CD14-positive monocyte (primary cell): ENCODE results near the gene IGF2R. TPM values are rescaled to one million over a fixed set of nuclear protein-coding genes. Genes with fewer than 3 reads are reported as not detected.

Source experiments
- DNase-seq, 3 donors: peaks; one replicate each; pipeline ENCODE4 v3.0.0-alpha.2; 2011 to 2022
- H2AFZ ChIP-seq: 2 replicates; pipeline ENCODE4 v1.6.0; 2012; ENCODE audit warnings: mild to moderate bottlenecking, low read depth, low read length, inconsistent platforms; ENCODE audit not compliant: insufficient read depth, poor library complexity, severe bottlenecking
- H3K27ac ChIP-seq, 2 donors: 1 replicate in 1 of 2; 2 replicates in 1 of 2; pipeline ENCODE4 v1.5.1; 2012 to 2013; ENCODE audit warnings: low read length in 2 of 2, control low read depth in 1 of 2, inconsistent platforms in 1 of 2, low read depth in 1 of 2, mild to moderate bottlenecking in 1 of 2
- H3K27me3 ChIP-seq, 2 donors: one replicate each; pipeline versions ENCODE4 v1.6.0 to v1.6.1; 2011 to 2013; ENCODE audit warnings: low read length in 2 of 2; ENCODE audit not compliant: control insufficient read depth in 2 of 2, insufficient read depth in 2 of 2
- H3K36me3 ChIP-seq, 2 donors: replicated peaks in 1 of 2; 1 replicate in 1 of 2; 2 replicates in 1 of 2; pipeline versions ENCODE4 v1.5.1 to v1.6.1; 2012 to 2013; ENCODE audit warnings: low read length in 2 of 2, control low read depth in 1 of 2, inconsistent platforms in 1 of 2, mild to moderate bottlenecking in 1 of 2; ENCODE audit not compliant: insufficient read depth in 2 of 2, control insufficient read depth in 1 of 2
- H3K4me1 ChIP-seq, 2 donors: 1 replicate in 1 of 2; 2 replicates in 1 of 2; pipeline versions ENCODE4 v1.5.1 to v1.6.1; 2012 to 2013; ENCODE audit warnings: low read length in 2 of 2, control low read depth in 1 of 2, inconsistent platforms in 1 of 2, mild to moderate bottlenecking in 1 of 2, moderate library complexity in 1 of 2; ENCODE audit not compliant: insufficient read depth in 2 of 2, control insufficient read depth in 1 of 2
- H3K4me2 ChIP-seq: replicated peaks from 2 replicates; pipeline ENCODE3; 2012; ENCODE audit warnings: low read length, moderate library complexity, mild to moderate bottlenecking; ENCODE audit not compliant: poor library complexity, severe bottlenecking; ENCODE audit errors: extremely low read depth
- H3K4me3 ChIP-seq, 3 experiments: fragments of 200-600 bp in 1 of 3; sonication (generic) in 1 of 3; replicated peaks in 1 of 3; 1 replicate in 2 of 3; 2 replicates in 1 of 3; pipeline ENCODE4 v1.5.1; 2011 to 2013; ENCODE audit warnings: low read length in 3 of 3, mild to moderate bottlenecking in 3 of 3, control low read depth in 2 of 3, low read depth in 2 of 3, inconsistent platforms in 1 of 3, moderate library complexity in 1 of 3
- H3K79me2 ChIP-seq: 2 replicates; pipeline ENCODE4 v1.6.0; 2012; ENCODE audit warnings: mild to moderate bottlenecking, control low read depth, inconsistent platforms, low read length, moderate library complexity; ENCODE audit not compliant: insufficient read depth
- H3K9ac ChIP-seq: 2 replicates; pipeline ENCODE4 v1.6.0; 2017; ENCODE audit warnings: low read length, mild to moderate bottlenecking; ENCODE audit not compliant: insufficient read depth, poor library complexity, severe bottlenecking
- H3K9me3 ChIP-seq, 2 donors: replicated peaks in 1 of 2; 1 replicate in 1 of 2; 2 replicates in 1 of 2; pipeline versions ENCODE4 v1.5.1 to v1.6.1; 2012 to 2013; ENCODE audit warnings: low read length in 2 of 2, control low read depth in 1 of 2; ENCODE audit not compliant: control insufficient read depth in 1 of 2, insufficient read depth in 1 of 2
- H4K20me1 ChIP-seq: 2 replicates; pipeline ENCODE4 v1.6.0; 2012; ENCODE audit warnings: mild to moderate bottlenecking, low read length, control low read depth, moderate library complexity; ENCODE audit not compliant: insufficient read depth
- H3K27ac Mint-ChIP-seq, 7 donors: one replicate each; pipeline ENCODE4 v1.8.0; 2020; ENCODE audit warnings: mild to moderate bottlenecking in 7 of 7, mixed read lengths in 7 of 7, moderate library complexity in 6 of 7, inconsistent platforms in 2 of 7
- H3K27me3 Mint-ChIP-seq, 3 donors: one replicate each; pipeline ENCODE4 v1.8.0; 2021 to 2022; ENCODE audit warnings: low read depth in 3 of 3, mild to moderate bottlenecking in 3 of 3, mixed read lengths in 3 of 3, moderate library complexity in 3 of 3, inconsistent platforms in 1 of 3
- H3K36me3 Mint-ChIP-seq, 2 donors: one replicate each; pipeline ENCODE4 v1.8.0; 2020; ENCODE audit warnings: mixed read lengths in 2 of 2, inconsistent platforms in 1 of 2, mild to moderate bottlenecking in 1 of 2
- H3K4me1 Mint-ChIP-seq: one replicate; pipeline ENCODE4 v1.8.0; 2020; ENCODE audit warnings: mild to moderate bottlenecking, mixed read lengths
- H3K4me3 Mint-ChIP-seq, 2 donors: one replicate each; pipeline ENCODE4 v1.8.0; 2020; ENCODE audit warnings: mild to moderate bottlenecking in 2 of 2, mixed read lengths in 2 of 2, moderate library complexity in 1 of 2
- H3K9me3 Mint-ChIP-seq, 7 donors: one replicate each; pipeline ENCODE4 v1.8.0; 2020 to 2022; ENCODE audit warnings: mixed read lengths in 7 of 7, mild to moderate bottlenecking in 6 of 7, moderate library complexity in 6 of 7, inconsistent platforms in 2 of 7
- CTCF ChIP-seq: fragments of 200-600 bp; IDR thresholded peaks from one replicate; pipeline ENCODE4 v1.8.0; 2022; ENCODE audit warnings: antibody characterized with exemption, mild to moderate bottlenecking
- WGBS: methylation state at CpG from one replicate; pipeline ENCODE4 v1.1.5; 2013; ENCODE audit warnings: missing lambda C conversion rate; ENCODE audit not compliant: insufficient coverage; 5-methylcytosine and 5-hydroxymethylcytosine counted together
- intact Hi-C, 2 donors: fragments of 100-400 bp; cut with micrococcal nuclease; formaldehyde crosslinking; loops; one replicate each; pipeline versions ENCODE4 v1.15.0 to v1.15.1; 2023
- polyA plus RNA-seq, 3 donors: library from polyadenylated mRNA; depleted of rRNA in 1 of 3; unstranded in 2 of 3; stranded (reverse) in 1 of 3; fragments of 300-500 nt in 2 of 3; fragments of >200 nt in 1 of 3; fragmentation: Illumina TruSeq in 2 of 3; gene quantifications; 1 replicate in 2 of 3; 2 replicates in 1 of 3; pipeline ENCODE4 v1.2.3, GENCODE V29; 2012 to 2021

IGF2R gene
- polyA plus RNA-seq, 3 donors: 6.9 to 44.8 (median 8.2) TPM

DNA sequence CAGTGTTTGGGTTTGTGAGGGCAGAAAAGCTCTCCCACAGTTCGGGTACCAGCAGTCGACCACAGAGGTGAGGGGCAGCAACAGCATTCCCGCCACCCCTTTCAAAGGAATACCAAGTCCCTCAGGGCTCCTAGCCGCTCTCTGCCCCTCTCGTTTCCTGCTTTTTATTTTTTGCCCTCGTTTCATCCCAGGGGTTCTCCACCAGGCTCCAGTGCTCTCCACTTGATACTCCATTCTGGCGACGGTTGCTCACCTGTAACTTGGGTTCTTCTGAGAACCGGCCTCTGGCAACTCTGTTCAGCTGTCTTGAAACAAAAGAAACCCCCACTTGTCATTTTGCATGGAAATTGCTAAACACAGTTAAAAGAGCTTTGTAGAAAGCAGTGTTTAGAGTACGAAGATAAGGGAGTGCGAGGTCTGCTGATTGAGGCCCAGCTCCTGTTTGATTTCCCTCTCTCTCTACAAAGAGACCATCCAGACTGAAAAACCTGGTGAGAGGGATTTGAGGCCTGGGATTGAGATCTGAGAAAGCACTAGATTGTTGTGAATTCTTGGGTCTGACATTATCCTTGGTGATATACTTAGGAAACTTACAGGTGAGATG, 28.7 kb downstream of the IGF2R start:
- H3K27me3 ChIP-seq: no peaks in the 10 kb centered on the region
- Mint-ChIP-seq H3K27me3 (peaks cover 3 to 6% (median 6%) of the 10 kb centered on the region in 3 donors), H3K27ac (peak overlapping the region in 2 of 7 donors; percentile 2 to 39), H3K4me1 (peaks cover 12% of the 10 kb centered on the region), H3K4me3 (no peak overlapping the region), H3K9me3 (peaks cover 4 to 10% (median 6%) of the 10 kb centered on the region in 7 donors), H3K36me3 (peaks cover 73 to 75% of the 10 kb centered on the region in 2 donors)
- H3K9me3 ChIP-seq: no peaks in the 10 kb centered on the region
- 97% methylated on average over 6 of the region's 11 CpGs for WGBS
- H3K27ac ChIP-seq: no peak overlapping the region
- intact Hi-C loops: no loop called here
- peaks cover 89% of the 10 kb centered on the region for H3K79me2 ChIP-seq
- no peak overlapping the region for H3K4me3 ChIP-seq
- H3K36me3 ChIP-seq: peaks cover 20 to 51% of the 10 kb centered on the region in 2 donors
- H4K20me1 ChIP-seq: peaks cover 100% of the 10 kb centered on the region
- DNase-seq: no peak
- H3K4me2 ChIP-seq: no peak overlapping the region
- no peak overlapping the region for H2AFZ ChIP-seq
- peaks cover 4 to 11% of the 10 kb centered on the region in 2 donors for H3K4me1 ChIP-seq
- TF ChIP-seq CTCF: no peak
- no peak overlapping the region for H3K9ac ChIP-seq

DNA sequence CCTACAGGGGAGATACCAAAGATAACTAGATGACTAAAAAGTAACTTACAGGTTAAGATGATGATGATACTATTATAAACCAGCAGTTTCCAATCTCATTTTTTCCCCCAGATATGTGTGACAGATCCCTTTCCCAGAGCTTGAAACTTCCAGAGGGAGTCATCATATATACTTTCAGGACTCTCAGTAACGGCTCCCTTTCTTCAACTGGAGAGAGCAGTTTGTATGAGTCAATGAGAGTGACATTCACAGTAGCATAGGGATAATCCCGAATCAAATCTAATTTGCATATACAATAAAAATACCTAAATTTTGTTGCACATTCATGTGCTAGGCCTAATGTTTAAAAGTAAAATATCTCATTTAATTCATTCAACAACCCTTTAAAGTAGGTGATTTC, 29.7 kb downstream of the IGF2R start:
- no peak overlapping the region for H3K4me2 ChIP-seq
- peaks cover 68% of the 10 kb centered on the region in 2 donors for H3K36me3 Mint-ChIP-seq
- no peaks in the 10 kb centered on the region for H3K9me3 ChIP-seq
- no peak overlapping the region for H3K9ac ChIP-seq
- peaks cover 3 to 6% (median 6%) of the 10 kb centered on the region in 3 donors for H3K27me3 Mint-ChIP-seq
- no peaks in the 10 kb centered on the region for H3K27me3 ChIP-seq
- H2AFZ ChIP-seq: no peak overlapping the region
- H3K4me1 ChIP-seq: peaks cover 0 to 1% of the 10 kb centered on the region in 2 donors
- no peak overlapping the region for H3K27ac Mint-ChIP-seq
- no CpG with 5 or more reads among the region's 2 CpGs for WGBS
- no peak overlapping the region for H3K27ac ChIP-seq
- no peak overlapping the region for H3K4me3 Mint-ChIP-seq
- peaks cover 93% of the 10 kb centered on the region for H3K79me2 ChIP-seq
- TF ChIP-seq CTCF: no peak
- peaks cover 100% of the 10 kb centered on the region for H4K20me1 ChIP-seq
- intact Hi-C loops: no loop called here
- peaks cover 18 to 45% of the 10 kb centered on the region in 2 donors for H3K36me3 ChIP-seq
- peaks cover 3% of the 10 kb centered on the region for H3K4me1 Mint-ChIP-seq
- no peak overlapping the region for H3K4me3 ChIP-seq
- DNase-seq: no peak
- peaks cover 4 to 10% (median 6%) of the 10 kb centered on the region in 7 donors for H3K9me3 Mint-ChIP-seq
